ENCODE results near the gene TNFRSF18.

GRCh38 chr1:1247341-1247913, 41.0 kb upstream of the TNFRSF18 start:
- TF ChIP-seq POLR2AphosphoS5 (IDR thresholded peaks at IDR 0.05; ENCODE audit: insufficient read depth, low read depth, low read length), result no peak
- TF ChIP-seq POLR2A (IDR thresholded peaks at IDR 0.05; ENCODE audit: low read depth, low read length), result no peak
- TF ChIP-seq EZH2 (IDR thresholded peaks at IDR 0.05; ENCODE audit: borderline replicate concordance, low read depth, low read length, severe bottlenecking), result no peak
- TF ChIP-seq, protein P1, sequence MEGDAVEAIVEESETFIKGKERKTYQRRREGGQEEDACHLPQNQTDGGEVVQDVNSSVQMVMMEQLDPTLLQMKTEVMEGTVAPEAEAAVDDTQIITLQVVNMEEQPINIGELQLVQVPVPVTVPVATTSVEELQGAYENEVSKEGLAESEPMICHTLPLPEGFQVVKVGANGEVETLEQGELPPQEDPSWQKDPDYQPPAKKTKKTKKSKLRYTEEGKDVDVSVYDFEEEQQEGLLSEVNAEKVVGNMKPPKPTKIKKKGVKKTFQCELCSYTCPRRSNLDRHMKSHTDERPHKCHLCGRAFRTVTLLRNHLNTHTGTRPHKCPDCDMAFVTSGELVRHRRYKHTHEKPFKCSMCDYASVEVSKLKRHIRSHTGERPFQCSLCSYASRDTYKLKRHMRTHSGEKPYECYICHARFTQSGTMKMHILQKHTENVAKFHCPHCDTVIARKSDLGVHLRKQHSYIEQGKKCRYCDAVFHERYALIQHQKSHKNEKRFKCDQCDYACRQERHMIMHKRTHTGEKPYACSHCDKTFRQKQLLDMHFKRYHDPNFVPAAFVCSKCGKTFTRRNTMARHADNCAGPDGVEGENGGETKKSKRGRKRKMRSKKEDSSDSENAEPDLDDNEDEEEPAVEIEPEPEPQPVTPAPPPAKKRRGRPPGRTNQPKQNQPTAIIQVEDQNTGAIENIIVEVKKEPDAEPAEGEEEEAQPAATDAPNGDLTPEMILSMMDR (IDR thresholded peaks at IDR 0.05; ENCODE audit: extremely low read depth in 1 of 2, insufficient read depth in 1 of 2, low read depth in 1 of 2, low read length in 2 of 2), result no peak
- no peak for TF ChIP-seq JUN (IDR thresholded peaks at IDR 0.05; ENCODE audit: borderline replicate concordance, insufficient read depth, insufficient read length, low read depth)
- TF ChIP-seq FOS (IDR thresholded peaks at IDR 0.05; ENCODE audit: borderline replicate concordance, insufficient read depth, low read length), result no peak
- TF ChIP-seq MAX (IDR thresholded peaks at IDR 0.05; ENCODE audit: insufficient read depth, insufficient read length), result no peak
- TF ChIP-seq GATA2 (IDR thresholded peaks at IDR 0.05; ENCODE audit: insufficient read depth, insufficient read length, low read depth, low read length), result no peak

All from endothelial cell of umbilical vein (primary cell).